Endothelial cell of umbilical vein (primary cell): ENCODE data around the gene NOP9. TPM values are rescaled to one million over a fixed set of nuclear protein-coding genes. Genes with fewer than 3 reads are reported as not detected.

Source experiments
- BruUV-seq: library from RNA; stranded (reverse); fragments of 400-500 nt; replicated peaks from 2 replicates; lab custom pipeline; 2021; lab: Mats Ljungman, UMichigan
- CTCF ChIA-PET: fragments of 300-600, 350-600 bp; sonication (Branson Sonifier 250); formaldehyde crosslinking; loops from one replicate; lab custom pipeline; 2021; ENCODE audit warnings: antibody characterized with exemption, inconsistent platforms; lab: Charles Lee
- POLR2A ChIA-PET: fragments of 300-600, 350-600 bp; sonication (Branson Sonifier 250); formaldehyde crosslinking; loops from one replicate; lab custom pipeline; 2021; ENCODE audit warnings: antibody characterized with exemption, inconsistent platforms; lab: Charles Lee
- DNase-seq: peaks from one replicate; pipeline ENCODE4 v3.0.0-alpha.2; 2011; ENCODE audit warnings: low read depth, low spot score
- FAIRE-seq: peaks from 2 replicates; lab custom pipeline; 2011; peaks lifted over from hg19 to GRCh38; lab: Jason Lieb, UNC
- H2AFZ ChIP-seq: 2 replicates; pipeline ENCODE4 v1.6.0; 2012; ENCODE audit warnings: low read depth, low read length, control low read depth, inconsistent platforms
- H3K27ac ChIP-seq: 2 replicates; pipeline ENCODE4 v1.5.1; 2011; ENCODE audit warnings: low read depth, mild to moderate bottlenecking, control low read depth, low read length, moderate library complexity; ENCODE audit not compliant: insufficient read depth
- H3K27me3 ChIP-seq, 2 experiments: 2 replicates each; pipeline versions ENCODE4 v1.6.0 to v1.6.1; 2011; ENCODE audit warnings: low read length in 2 of 2, mixed read lengths in 1 of 2; ENCODE audit not compliant: control insufficient read depth in 2 of 2, insufficient read depth in 2 of 2
- H3K36me3 ChIP-seq, 2 experiments: 2 replicates in 1 of 2; 3 replicates in 1 of 2; pipeline ENCODE4 v1.5.1; 2011; ENCODE audit warnings: low read length in 2 of 2, mild to moderate bottlenecking in 1 of 2, moderate library complexity in 1 of 2; ENCODE audit not compliant: control insufficient read depth in 2 of 2, insufficient read depth in 2 of 2; ENCODE audit errors: extremely low read depth in 1 of 2
- H3K4me1 ChIP-seq: 3 replicates; pipeline ENCODE4 v1.5.1; 2011; ENCODE audit warnings: mild to moderate bottlenecking, low read length; ENCODE audit not compliant: control insufficient read depth, insufficient read depth; ENCODE audit errors: extremely low read depth
- H3K4me2 ChIP-seq: 2 replicates; pipeline ENCODE4 v1.6.1; 2011; ENCODE audit warnings: low read length, control low read depth, mixed read lengths; ENCODE audit not compliant: insufficient read depth
- H3K4me3 ChIP-seq, 3 experiments: fragments of 200-600 bp in 1 of 3; sonication (generic), shearing (Covaris generic) in 1 of 3; replicated peaks in 1 of 3; 2 replicates each; pipeline ENCODE4 v1.5.1; 2011 to 2016; ENCODE audit warnings: control low read depth in 3 of 3, low read length in 3 of 3, mild to moderate bottlenecking in 2 of 3, inconsistent platforms in 1 of 3, low read depth in 1 of 3, moderate library complexity in 1 of 3; ENCODE audit not compliant: insufficient read depth in 1 of 3
- H3K79me2 ChIP-seq: 2 replicates; pipeline ENCODE4 v1.6.0; 2012; ENCODE audit warnings: low read length, inconsistent platforms; ENCODE audit not compliant: control insufficient read depth, insufficient read depth
- H3K9ac ChIP-seq: replicated peaks from 2 replicates; pipeline ENCODE3; 2011; ENCODE audit warnings: low read length, control low read depth; ENCODE audit not compliant: insufficient read depth; ENCODE audit errors: extremely low read depth
- H3K9me1 ChIP-seq: replicated peaks from 3 replicates; pipeline ENCODE4 v1.6.0; 2011; ENCODE audit warnings: mild to moderate bottlenecking, low read length; ENCODE audit not compliant: control insufficient read depth, insufficient read depth; ENCODE audit errors: extremely low read depth
- H3K9me3 ChIP-seq: replicated peaks from 2 replicates; pipeline ENCODE4 v1.5.1; 2012; ENCODE audit warnings: low read length, inconsistent platforms; ENCODE audit not compliant: control insufficient read depth, insufficient read depth
- H4K20me1 ChIP-seq: replicated peaks from 2 replicates; pipeline ENCODE3; 2011; ENCODE audit warnings: mild to moderate bottlenecking, low read length; ENCODE audit not compliant: control insufficient read depth, insufficient read depth; ENCODE audit errors: extremely low read depth
- CTCF ChIP-seq, 2 donors: IDR thresholded peaks; 1 replicate in 1 of 2; 2 replicates in 1 of 2; pipeline ENCODE4 v1.5.1; 2011; ENCODE audit warnings: low read length in 2 of 2, mild to moderate bottlenecking in 2 of 2, moderate library complexity in 2 of 2, control low read depth in 1 of 2, inconsistent platforms in 1 of 2, low read depth in 1 of 2; ENCODE audit not compliant: insufficient read depth in 1 of 2; ENCODE audit errors: extremely low read depth in 1 of 2
- EZH2 ChIP-seq: IDR thresholded peaks from 2 replicates; pipeline ENCODE4 v1.6.1; 2012; ENCODE audit warnings: borderline replicate concordance, low read depth, mild to moderate bottlenecking, moderate library complexity, low read length, inconsistent platforms; ENCODE audit not compliant: severe bottlenecking
- FOS ChIP-seq: IDR thresholded peaks from 2 replicates; pipeline ENCODE4 v1.6.1; 2011; ENCODE audit warnings: mild to moderate bottlenecking, low read length, moderate library complexity, borderline replicate concordance; ENCODE audit not compliant: insufficient read depth
- GATA2 ChIP-seq: IDR thresholded peaks from 2 replicates; pipeline ENCODE4 v1.7.0; 2011; ENCODE audit warnings: low read depth, mild to moderate bottlenecking, moderate library complexity, mixed read lengths, low read length; ENCODE audit not compliant: insufficient read length, insufficient read depth
- JUN ChIP-seq: IDR thresholded peaks from 2 replicates; pipeline ENCODE4 v1.6.1; 2011; ENCODE audit warnings: borderline replicate concordance, low read depth; ENCODE audit not compliant: insufficient read length, insufficient read depth
- MAX ChIP-seq: IDR thresholded peaks from 2 replicates; pipeline ENCODE4 v1.6.1; 2011; ENCODE audit not compliant: insufficient read depth, insufficient read length
- MYC ChIP-seq: IDR thresholded peaks from one replicate; pipeline ENCODE4 v1.6.1; 2011; ENCODE audit warnings: mild to moderate bottlenecking, low read depth, low read length
- POLR2A ChIP-seq: IDR thresholded peaks from 2 replicates; pipeline ENCODE4 v1.6.1; 2012; ENCODE audit warnings: low read depth, mild to moderate bottlenecking, control low read depth, low read length
- POLR2AphosphoS5 ChIP-seq: IDR thresholded peaks from 2 replicates; pipeline ENCODE4 v1.6.1; 2012; ENCODE audit warnings: low read depth, mild to moderate bottlenecking, control low read depth, low read length, moderate library complexity; ENCODE audit not compliant: insufficient read depth
- dilution Hi-C: fragments of 300-500 bp; cut with MboI; formaldehyde crosslinking; loops from one replicate; pipeline ENCODE4 v1.15.0; 2019; ENCODE audit warnings: low sequenced_read_pairs; ENCODE audit not compliant: extremely low pct_ligation_motif_present
- intact Hi-C: fragments of 100-400 bp; cut with micrococcal nuclease; formaldehyde crosslinking; loops from one replicate; pipeline ENCODE4 v1.10.0; 2022
- polyA plus RNA-seq, 4 experiments: library from polyadenylated mRNA; depleted of rRNA in 3 of 4; stranded (reverse) in 3 of 4; unstranded in 1 of 4; fragments of >200 nt; gene quantifications; 2 replicates each; pipeline versions ENCODE4 v1.2.1 to v1.2.3, GENCODE V29; 2011 to 2012; ENCODE audit warnings: missing spikeins in 1 of 4
- total RNA-seq: library from RNA; stranded (reverse); gene quantifications from 2 replicates; pipeline ENCODE4 v1.2.3, GENCODE V29; 2021

The NOP9 gene
- total and polyA plus RNA-seq, 2 donors (not counting 3 experiments of a cell fraction or from before 2014, with no cell fraction given) = 16.2 to 31.0 TPM

- CTCF ChIA-PET = interaction anchor here (1.0 kb wide), 1 partner anchor 41 kb away, joined by 4 read pairs; no protein-coding TSS in a partner anchor
- no peak overlapping the region for H3K27ac ChIP-seq
- no peak overlapping the region for H3K4me3 ChIP-seq
- no peaks in the 10 kb centered on the region for H3K27me3 ChIP-seq
- H3K79me2 ChIP-seq = no peaks in the 10 kb centered on the region
- H3K4me1 ChIP-seq = no peaks in the 10 kb centered on the region
- no peaks in the 10 kb centered on the region for H3K9me3 ChIP-seq
- no peak overlapping the region for H3K9ac ChIP-seq
- H3K9me1 ChIP-seq = no peaks in the 10 kb centered on the region
- intact Hi-C loops (no loop called here), dilution Hi-C loops (no loop called here)
- FAIRE-seq = no peak
- H3K4me2 ChIP-seq = no peak overlapping the region
- H4K20me1 ChIP-seq = no peaks in the 10 kb centered on the region
- no peak for TF ChIP-seq MAX
- TF ChIP-seq EZH2 = no peak
- TF ChIP-seq POLR2A = no peak
- TF ChIP-seq POLR2AphosphoS5 = no peak
- no peak for TF ChIP-seq MYC
- no peak for TF ChIP-seq GATA2
- TF ChIP-seq JUN = no peak
- no peak for TF ChIP-seq CTCF (IDR thresholded peaks at IDR 0.05; ENCODE audit: extremely low read depth in 1 of 2, insufficient read depth in 1 of 2, low read depth in 1 of 2, low read length in 2 of 2)
- TF ChIP-seq FOS = no peak
- no TSS peak for BruUV-seq
- POLR2A ChIA-PET = no interaction called here
- H2AFZ ChIP-seq = no peak overlapping the region
- DNase-seq = no peak
- peaks cover 0 to 3% of the 10 kb centered on the region in 2 experiments for H3K36me3 ChIP-seq
These were observed 44.2 kb upstream of the NOP9 start for GRCh38 chr14:24255438-24255837.
